Esophagus squamous epithelium (tissue), 5 donors: Measurements from ENCODE around the gene SYT1. TPM values are rescaled to one million over a fixed set of nuclear protein-coding genes. Genes with fewer than 3 reads are reported as not detected.

Source experiments
- DNase-seq: peaks from one replicate; lab custom pipeline; 2025; lab: John Stamatoyannopoulos, UW
- H3K27ac ChIP-seq, 4 donors: fragments of 200-600 bp; sonication (generic); one replicate each; pipeline ENCODE4 v1.5.1; 2016 to 2019; ENCODE audit warnings: mild to moderate bottlenecking in 1 of 4
- H3K27me3 ChIP-seq, 4 donors: fragments of 200-600 bp; sonication (generic); 1 replicate in 3 of 4; 2 replicates in 1 of 4; pipeline versions ENCODE4 v1.5.1 to v1.6.0; 2017 to 2021; ENCODE audit warnings: antibody characterized with exemption in 1 of 4
- H3K36me3 ChIP-seq, 3 donors: fragments of 200-600 bp; sonication (generic); one replicate each; pipeline ENCODE4 v1.5.1; 2016 to 2019
- H3K4me1 ChIP-seq, 3 donors: fragments of 200-600 bp; sonication (generic); one replicate each; pipeline ENCODE4 v1.5.1; 2017 to 2019
- H3K4me3 ChIP-seq, 4 donors: fragments of 200-600 bp; sonication (generic); 1 replicate in 3 of 4; 2 replicates in 1 of 4; pipeline ENCODE4 v1.5.1; 2016 to 2019; ENCODE audit warnings: mild to moderate bottlenecking in 2 of 4, moderate library complexity in 1 of 4
- H3K9me3 ChIP-seq, 3 donors: fragments of 200-600 bp; sonication (generic); one replicate each; pipeline ENCODE4 v1.5.1; 2016 to 2019
- POLR2A ChIP-seq, 4 donors: fragments of 450-650 bp; IDR thresholded peaks; one replicate each; pipeline ENCODE4 v1.6.1; 2017; ENCODE audit warnings: antibody characterized with exemption in 4 of 4, mild to moderate bottlenecking in 4 of 4, moderate library complexity in 3 of 4
- WGBS, 2 donors: methylation state at CpG; one replicate each; pipeline ENCODE4 v1.1.5; 2018; 5-methylcytosine and 5-hydroxymethylcytosine counted together
- intact Hi-C: fragments of 100-400 bp; cut with DNase I; formaldehyde crosslinking; loops from one replicate; pipeline ENCODE4 v1.15.0; 2022
- total RNA-seq, 4 donors: library from RNA; depleted of rRNA; stranded (reverse); fragments of >200 nt; gene quantifications; one replicate each; pipeline ENCODE4 v1.1.0, GENCODE V29; 2016
- TF ChIP-seq, protein P1 (sequence below), 6 experiments: fragments of 450-650 bp in 4 of 6; fragments of 200-600 bp in 2 of 6; sonication (generic) in 2 of 6; IDR thresholded peaks; one replicate each; pipeline ENCODE4 v1.5.1; 2016 to 2019; ENCODE audit warnings: antibody characterized with exemption in 6 of 6, mild to moderate bottlenecking in 4 of 6, moderate library complexity in 4 of 6
- donor health status: DM: yes; HTN: yes; CAD: no.

Gene SYT1
- total RNA-seq, 4 donors from 2014 or later, result 0.26 to 2.7 TPM; not detected in 2

- Histone ChIP-seq H3K4me3 (no peak overlapping the region), H3K27me3 (no peaks in the 10 kb centered on the region), H3K4me1 (no peaks in the 10 kb centered on the region), H3K27ac (no peak overlapping the region), H3K36me3 (no peaks in the 10 kb centered on the region), H3K9me3 (no peaks in the 10 kb centered on the region)
- no peak for TF ChIP-seq POLR2A (IDR thresholded peaks at IDR 0.05)
- TF ChIP-seq, protein P1, sequence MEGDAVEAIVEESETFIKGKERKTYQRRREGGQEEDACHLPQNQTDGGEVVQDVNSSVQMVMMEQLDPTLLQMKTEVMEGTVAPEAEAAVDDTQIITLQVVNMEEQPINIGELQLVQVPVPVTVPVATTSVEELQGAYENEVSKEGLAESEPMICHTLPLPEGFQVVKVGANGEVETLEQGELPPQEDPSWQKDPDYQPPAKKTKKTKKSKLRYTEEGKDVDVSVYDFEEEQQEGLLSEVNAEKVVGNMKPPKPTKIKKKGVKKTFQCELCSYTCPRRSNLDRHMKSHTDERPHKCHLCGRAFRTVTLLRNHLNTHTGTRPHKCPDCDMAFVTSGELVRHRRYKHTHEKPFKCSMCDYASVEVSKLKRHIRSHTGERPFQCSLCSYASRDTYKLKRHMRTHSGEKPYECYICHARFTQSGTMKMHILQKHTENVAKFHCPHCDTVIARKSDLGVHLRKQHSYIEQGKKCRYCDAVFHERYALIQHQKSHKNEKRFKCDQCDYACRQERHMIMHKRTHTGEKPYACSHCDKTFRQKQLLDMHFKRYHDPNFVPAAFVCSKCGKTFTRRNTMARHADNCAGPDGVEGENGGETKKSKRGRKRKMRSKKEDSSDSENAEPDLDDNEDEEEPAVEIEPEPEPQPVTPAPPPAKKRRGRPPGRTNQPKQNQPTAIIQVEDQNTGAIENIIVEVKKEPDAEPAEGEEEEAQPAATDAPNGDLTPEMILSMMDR (IDR thresholded peaks at IDR 0.05), result no peak
- 47 to 59% methylated on average over 3 of the region's 3 CpGs for WGBS, 2 donors
- DNase-seq, result no peak
- intact Hi-C loops, result no loop called here
Observed at GRCh38 chr12:79162147-79162772, 297.7 kb downstream of the SYT1 start.

GRCh38 chr12:79162948-79163347 is 298.4 kb downstream of the SYT1 start:
- Histone ChIP-seq H3K36me3 (no peaks in the 10 kb centered on the region), H3K4me3 (no peak overlapping the region), H3K4me1 (no peaks in the 10 kb centered on the region), H3K27me3 (no peaks in the 10 kb centered on the region), H3K27ac (no peak overlapping the region), H3K9me3 (no peaks in the 10 kb centered on the region)
- TF ChIP-seq POLR2A (IDR thresholded peaks at IDR 0.05), result no peak
- TF ChIP-seq, protein P1 (IDR thresholded peaks at IDR 0.05), result no peak
- intact Hi-C loops, result no loop called here
- DNase-seq, result no peak
- WGBS, 2 donors, result 80 to 87% methylated on average over 1 of the region's 1 CpG

DNA sequence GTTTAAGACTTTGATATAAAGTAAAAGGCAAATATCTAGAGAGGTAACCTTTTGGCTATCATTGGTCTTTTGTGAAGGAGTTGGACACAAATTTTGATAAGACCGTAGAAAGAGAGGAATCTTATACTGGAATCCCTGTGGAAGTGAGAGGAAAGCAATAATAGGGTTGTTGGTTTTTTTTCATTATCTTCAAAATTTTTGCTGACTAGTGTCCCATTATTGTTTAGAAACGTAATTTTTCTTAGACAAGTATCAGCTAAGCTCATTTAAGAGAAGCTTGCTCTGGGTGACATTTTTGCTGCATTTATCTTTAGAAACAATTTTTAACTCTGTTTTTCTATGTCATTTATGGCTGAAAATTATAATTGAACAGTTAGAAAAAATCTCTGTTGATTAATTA is 300.3 kb downstream of the SYT1 start:
- no peak for DNase-seq
- H3K36me3 ChIP-seq, result no peaks in the 10 kb centered on the region
- H3K4me1 ChIP-seq, result no peaks in the 10 kb centered on the region
- WGBS, 2 donors, result 46 to 47% methylated on average over 2 of the region's 2 CpGs
- H3K9me3 ChIP-seq, result no peaks in the 10 kb centered on the region
- H3K27me3 ChIP-seq, result no peaks in the 10 kb centered on the region
- H3K4me3 ChIP-seq, result no peak overlapping the region
- no peak for TF ChIP-seq POLR2A (IDR thresholded peaks at IDR 0.05)
- TF ChIP-seq, protein P1 (IDR thresholded peaks at IDR 0.05), result no peak
- intact Hi-C loops, result no loop called here
- H3K27ac ChIP-seq, result no peak overlapping the region

GRCh38 chr12:79168687-79169086 is 304.1 kb downstream of the SYT1 start:
- TF ChIP-seq, protein P1 (IDR thresholded peaks at IDR 0.05), result no peak
- no peak for TF ChIP-seq POLR2A (IDR thresholded peaks at IDR 0.05)
- WGBS, 2 donors, result 54 to 70% methylated on average over 2 of the region's 2 CpGs
- Histone ChIP-seq H3K4me1 (no peaks in the 10 kb centered on the region), H3K36me3 (no peaks in the 10 kb centered on the region), H3K27me3 (no peaks in the 10 kb centered on the region), H3K27ac (no peak overlapping the region), H3K9me3 (no peaks in the 10 kb centered on the region), H3K4me3 (no peak overlapping the region)
- no peak for DNase-seq
- intact Hi-C loops, result no loop called here

DNA sequence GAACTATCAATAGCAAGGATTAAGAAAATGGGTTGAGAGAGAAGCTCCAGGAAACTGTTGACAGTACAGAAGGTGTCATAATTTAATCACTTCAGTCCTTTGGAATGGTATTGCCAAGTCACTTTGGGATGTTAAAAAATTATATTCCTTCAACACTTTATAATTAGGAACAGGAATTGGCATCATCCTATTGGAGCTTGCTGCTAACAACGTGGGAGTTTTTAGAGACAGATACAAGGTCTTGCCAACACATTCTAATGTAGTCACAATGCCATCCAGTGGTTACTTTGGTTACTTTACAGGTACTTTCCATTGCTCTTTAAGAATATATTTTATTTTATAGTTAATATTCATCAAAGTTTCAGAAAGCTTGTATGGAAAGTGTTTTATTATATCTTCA is 310.1 kb downstream of the SYT1 start:
- 7 to 14% methylated on average over 1 of the region's 1 CpG for WGBS, 2 donors
- H3K36me3 ChIP-seq, result no peaks in the 10 kb centered on the region
- intact Hi-C loops, result no loop called here

More for the DNA sequence above, 310.1 kb downstream of the SYT1 start:
- no peak for DNase-seq
- Histone ChIP-seq H3K4me3 (no peak overlapping the region), H3K9me3 (no peaks in the 10 kb centered on the region), H3K27ac (no peak overlapping the region), H3K27me3 (no peaks in the 10 kb centered on the region), H3K4me1 (no peaks in the 10 kb centered on the region)
- TF ChIP-seq, protein P1 (IDR thresholded peaks at IDR 0.05), result no peak
- TF ChIP-seq POLR2A (IDR thresholded peaks at IDR 0.05), result no peak
